GM21447 (cell line): ENCODE results near the gene GPR107.

ENCODE experiments used
- ATAC-seq: cut with Tn5 transposase; IDR thresholded peaks from one replicate; pipeline ENCODE4 v1.9.1; 2021; ENCODE audit not compliant: unreplicated experiment

Gene GPR107

GRCh38 chr9:130027533-130028365 lies 26.0 kb upstream of the GPR107 start:
- ATAC-seq, result no peak

GRCh38 chr9:130028493-130029222 lies 25.0 kb upstream of the GPR107 start:
- no peak for ATAC-seq

- ATAC-seq, result no peak
Observed at GRCh38 chr9:130029223-130029973, 24.3 kb upstream of the GPR107 start.

- no peak for ATAC-seq
Observed at GRCh38 chr9:130030651-130031127, 23.0 kb upstream of the GPR107 start.

- no peak for ATAC-seq
Observed at GRCh38 chr9:130034570-130034969, 19.1 kb upstream of the GPR107 start.

- no peak for ATAC-seq
Observed at GRCh38 chr9:130036099-130036498, 17.6 kb upstream of the GPR107 start.

- ATAC-seq, result peak; percentile 24
Observed at GRCh38 chr9:130039528-130040147, 14.1 kb upstream of the GPR107 start.

- no peak for ATAC-seq
Observed at GRCh38 chr9:130040984-130041647, 12.6 kb upstream of the GPR107 start.

GRCh38 chr9:130041648-130042405 lies 11.9 kb upstream of the GPR107 start:
- no peak for ATAC-seq

- no peak for ATAC-seq
Observed at GRCh38 chr9:130042406-130042884, 11.3 kb upstream of the GPR107 start.

GRCh38 chr9:130042885-130043653 lies 10.6 kb upstream of the GPR107 start, which contains the start of gene FNBP1:
Gene FNBP1 (minus strand): TSS chr9:130043189. CDS start chr9:130042975, 214 bp downstream.
- no peak for ATAC-seq

GRCh38 chr9:130043654-130044623 lies 9.8 kb upstream of the GPR107 start:
- ATAC-seq, result no peak

- ATAC-seq, result no peak
Observed at GRCh38 chr9:130045725-130046450, 7.8 kb upstream of the GPR107 start.

- no peak for ATAC-seq
Observed at GRCh38 chr9:130049431-130050210, 4.1 kb upstream of the GPR107 start.

- no peak for ATAC-seq
Observed at GRCh38 chr9:130050462-130050861, 3.2 kb upstream of the GPR107 start.

GRCh38 chr9:130051855-130052254 lies 1.9 kb upstream of the GPR107 start:
- no peak for ATAC-seq
